Activated naive CD4-positive, alpha-beta T cell treated with Interleukin-2 at 50 U/mL for 16 hours (primary cell): ENCODE measurements around the gene ELOVL4.
A peak's percentile ranks its signal among the peaks of the same experiment; 100 is the strongest.

ENCODE experiments used
- DNase-seq: peaks from one replicate; pipeline ENCODE4 v3.0.0-alpha.2; 2020

Gene ELOVL4

DNA sequence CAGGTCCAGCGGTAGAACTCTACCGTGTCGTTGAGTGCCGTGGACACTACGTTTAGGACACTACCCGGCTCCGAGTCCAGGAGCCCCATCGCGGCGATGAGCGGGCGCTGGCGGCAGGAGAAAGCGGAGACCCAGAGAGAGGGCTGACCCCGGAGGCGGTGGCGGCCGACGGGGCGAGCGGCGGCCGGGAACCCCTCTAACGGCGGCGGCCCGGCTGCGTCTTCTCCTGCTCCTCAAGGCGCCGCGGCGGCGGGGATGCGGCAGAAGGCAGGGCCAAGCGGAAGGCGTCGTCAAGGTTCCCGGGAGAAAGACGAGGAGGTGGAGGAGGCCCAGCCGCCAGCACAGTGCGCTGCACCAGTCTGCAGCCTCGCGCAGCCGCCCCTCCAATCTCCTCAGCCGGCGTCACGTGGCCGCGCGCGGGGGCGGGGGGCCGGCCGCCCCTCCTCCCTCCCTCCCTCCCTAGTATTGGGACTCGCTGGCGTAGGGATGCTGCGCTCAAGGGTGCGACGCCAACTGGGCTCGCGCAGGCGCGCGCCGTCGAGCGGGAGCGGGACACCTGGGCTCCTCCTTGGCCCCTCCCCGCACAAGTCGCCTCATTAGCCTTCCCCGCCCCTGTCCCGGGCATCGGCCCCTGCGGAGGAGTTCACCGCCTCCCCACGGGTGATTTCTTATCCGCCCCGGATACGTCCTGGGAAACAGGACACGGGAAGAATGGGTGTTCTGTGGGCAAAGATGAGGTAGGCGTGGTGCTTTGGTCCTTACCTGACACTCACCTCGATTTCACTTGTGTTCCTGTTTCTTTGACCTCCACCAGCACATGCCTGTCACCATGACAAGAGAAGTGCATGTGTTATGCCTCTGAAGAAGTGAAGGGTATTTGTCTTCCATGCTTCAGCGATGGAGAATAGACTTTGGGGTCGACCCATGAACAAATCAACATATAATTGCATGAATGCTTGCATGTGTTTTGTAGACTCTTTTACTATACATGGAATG lies at the start of gene ELOVL4:
Gene ELOVL4, minus strand, starts transcription at position 363 of the 996 bp plus-strand sequence. Its CDS starts 274 bp downstream, at position 89.
- peak; percentile 76 for DNase-seq

GRCh38 chr6:79993911-79994309 lies 46.6 kb upstream of the ELOVL4 start:
- no peak for DNase-seq

DNA sequence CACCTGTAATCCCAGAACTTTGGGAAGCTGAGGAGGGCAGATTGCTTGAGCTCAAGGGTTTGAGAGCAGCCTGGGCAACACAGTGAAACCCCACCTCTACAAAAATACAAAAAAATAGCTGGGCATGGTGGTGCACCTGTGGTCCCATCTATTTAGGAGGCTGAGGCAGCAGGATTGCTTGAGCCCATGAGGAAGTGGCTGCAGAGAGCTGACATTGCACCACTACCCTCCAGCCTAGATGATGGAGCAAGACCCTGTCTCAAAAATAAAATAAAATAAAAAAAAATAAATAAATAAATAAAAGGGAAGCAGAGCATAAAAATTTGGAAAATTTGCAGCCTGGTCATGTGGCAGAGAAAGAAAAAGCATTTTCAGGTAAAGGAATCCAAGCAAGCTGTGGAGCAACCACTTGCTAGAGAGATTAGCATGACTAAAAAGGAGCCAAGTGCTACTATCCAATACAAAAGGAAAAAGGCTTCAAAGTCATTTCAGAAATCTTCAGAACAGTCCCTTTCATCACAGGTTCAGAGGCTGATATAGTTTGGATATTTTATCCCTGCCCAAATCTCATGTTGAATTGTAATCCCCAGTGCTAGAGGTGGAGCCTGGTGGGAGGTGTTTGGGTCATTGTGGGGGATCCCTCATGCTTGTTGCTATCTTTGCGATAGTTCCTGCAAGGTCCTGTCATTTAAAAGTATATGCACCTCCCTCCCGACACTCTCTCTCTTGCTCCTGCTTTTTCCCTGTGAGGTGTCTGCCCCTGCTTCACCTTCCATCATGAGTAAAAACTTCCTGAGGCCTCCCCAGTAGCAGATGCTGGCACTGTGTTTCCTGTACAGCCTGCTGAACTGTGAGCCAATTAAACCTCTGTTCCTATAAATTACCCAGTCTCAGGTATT lies 45.9 kb upstream of the ELOVL4 start:
- DNase-seq = no peak

GRCh38 chr6:79989641-79990040 lies 42.3 kb upstream of the ELOVL4 start:
- no peak for DNase-seq

- no peak for DNase-seq
Observed at GRCh38 chr6:79985128-79985527, 37.8 kb upstream of the ELOVL4 start.

GRCh38 chr6:79984261-79984660 lies 36.9 kb upstream of the ELOVL4 start:
- peak; percentile 9 for DNase-seq

DNA sequence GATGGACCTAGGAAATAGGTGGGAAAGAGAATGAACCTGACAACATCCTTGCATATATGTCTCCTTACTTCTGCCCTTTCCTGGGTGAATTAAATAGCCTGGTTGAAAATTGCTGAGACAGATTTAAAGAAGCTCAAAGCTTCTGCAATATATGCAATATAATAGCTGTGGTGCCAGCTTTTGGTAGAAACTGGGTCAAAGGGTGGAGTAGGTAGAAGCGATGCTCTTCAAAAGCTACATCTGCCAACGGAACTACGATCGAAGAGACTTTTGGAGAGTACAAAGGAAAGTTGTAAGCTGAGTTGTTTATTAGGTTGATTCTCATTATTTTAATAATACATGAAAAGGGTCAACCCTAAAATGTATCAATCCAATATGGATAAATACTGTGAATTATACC lies 34.3 kb upstream of the ELOVL4 start:
- DNase-seq = no peak

GRCh38 chr6:79971193-79971592 lies 23.8 kb upstream of the ELOVL4 start:
- no peak for DNase-seq

DNA sequence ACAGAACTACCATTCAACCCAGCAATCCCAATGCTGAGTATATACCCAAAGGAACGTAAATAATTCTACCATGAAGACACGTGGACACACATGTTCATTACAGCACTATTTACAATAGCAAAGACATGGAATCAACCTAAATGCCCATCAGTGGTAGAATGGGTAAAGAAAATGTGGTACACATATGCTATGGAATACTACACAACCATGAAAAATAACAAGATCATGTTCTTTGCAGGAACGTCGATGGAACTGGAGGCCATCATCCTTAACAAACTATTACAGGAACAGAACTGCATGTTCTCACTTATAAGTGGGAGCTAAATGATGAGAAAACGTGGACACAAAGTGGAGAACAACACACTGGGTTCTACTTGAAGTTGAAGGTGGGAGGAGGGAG lies 22.4 kb upstream of the ELOVL4 start:
- DNase-seq = no peak

DNA sequence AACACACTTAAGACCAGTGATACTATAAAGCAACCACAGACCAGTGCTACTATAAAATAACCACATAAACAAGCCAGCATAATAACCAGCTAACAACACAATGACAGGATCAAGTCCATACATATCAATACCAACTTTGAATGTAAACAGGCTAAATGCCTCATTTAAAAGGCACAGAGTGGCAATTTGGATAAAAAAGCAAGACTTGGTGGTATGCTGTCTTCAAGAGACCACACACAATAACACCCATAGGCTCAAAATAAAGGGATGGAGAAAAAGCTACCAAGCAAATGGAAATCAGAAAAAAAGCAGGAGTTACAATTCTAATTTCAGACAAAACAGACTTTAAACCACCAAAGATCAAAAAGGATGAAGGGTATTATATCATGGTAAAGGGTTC lies 19.8 kb upstream of the ELOVL4 start:
- DNase-seq = no peak

- peak; percentile 20 for DNase-seq
Observed at GRCh38 chr6:79964607-79965081, 17.3 kb upstream of the ELOVL4 start.

DNA sequence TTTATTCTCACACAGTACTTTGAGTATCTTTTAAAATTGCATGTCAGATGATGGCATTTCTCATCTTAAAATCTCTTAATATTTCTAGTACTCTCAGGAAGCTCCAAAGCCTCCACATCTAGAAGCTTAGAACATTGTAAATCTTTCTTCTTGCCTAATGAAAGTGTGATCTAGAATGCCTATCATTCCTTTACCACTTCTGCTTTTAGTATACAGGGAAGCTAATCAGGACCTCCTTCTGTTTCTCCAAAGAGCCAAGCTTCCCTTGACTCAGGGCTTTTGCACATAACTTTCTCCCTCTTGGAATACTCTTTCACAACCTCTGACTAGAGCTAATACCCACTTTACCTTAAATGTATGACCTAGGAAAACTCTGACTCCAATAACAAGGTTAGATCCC lies 7.5 kb upstream of the ELOVL4 start:
- no peak for DNase-seq

GRCh38 chr6:79949233-79949632 lies 1.9 kb upstream of the ELOVL4 start:
- peak; percentile 39 for DNase-seq

DNA sequence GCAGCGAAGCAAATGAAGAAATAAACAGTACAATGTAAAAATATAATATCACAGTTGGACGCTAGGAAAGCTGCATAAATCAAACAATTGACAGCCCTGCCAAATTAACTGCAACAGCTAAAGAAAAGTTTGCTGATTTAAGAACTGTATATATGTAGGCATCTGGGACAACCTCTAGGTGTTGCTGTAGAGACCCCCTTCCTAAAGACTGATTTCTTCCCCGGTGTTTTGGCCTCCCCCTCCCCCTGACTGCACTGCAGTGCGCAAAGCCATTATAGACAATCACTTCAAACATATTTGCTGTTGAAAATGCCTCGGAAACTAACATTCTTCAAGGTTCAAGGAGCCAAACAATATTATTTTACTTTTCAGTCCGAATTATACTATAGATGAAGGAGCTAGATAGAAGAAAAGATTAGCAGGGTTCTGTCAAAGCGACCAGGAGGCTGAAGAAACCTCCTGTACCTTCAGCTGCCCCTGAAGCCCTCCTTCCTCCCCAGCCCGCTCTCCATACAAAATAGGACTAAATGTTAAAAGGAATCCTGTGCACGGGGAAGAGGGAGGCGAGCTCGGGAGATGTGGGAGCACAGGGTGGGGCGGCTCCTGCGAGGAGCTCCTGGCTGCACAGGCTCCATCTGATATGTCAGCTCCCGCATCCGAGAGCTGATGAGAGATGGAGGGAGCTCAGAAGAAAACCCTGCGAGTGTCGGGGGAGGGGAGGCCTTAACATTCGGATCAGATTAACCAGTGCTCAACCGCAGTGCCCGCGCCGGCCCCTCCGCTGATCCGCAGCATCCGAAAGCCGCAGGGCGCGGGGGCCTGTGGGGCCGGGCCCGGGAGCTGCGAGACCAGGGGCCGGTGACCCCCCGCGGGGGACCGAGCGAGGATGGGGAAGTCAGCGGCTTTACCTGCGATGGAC lies 822 bp downstream of the ELOVL4 start:
- peak; percentile 23 for DNase-seq

- DNase-seq = no peak
Observed at GRCh38 chr6:79943133-79943532, 4.2 kb downstream of the ELOVL4 start.

DNA sequence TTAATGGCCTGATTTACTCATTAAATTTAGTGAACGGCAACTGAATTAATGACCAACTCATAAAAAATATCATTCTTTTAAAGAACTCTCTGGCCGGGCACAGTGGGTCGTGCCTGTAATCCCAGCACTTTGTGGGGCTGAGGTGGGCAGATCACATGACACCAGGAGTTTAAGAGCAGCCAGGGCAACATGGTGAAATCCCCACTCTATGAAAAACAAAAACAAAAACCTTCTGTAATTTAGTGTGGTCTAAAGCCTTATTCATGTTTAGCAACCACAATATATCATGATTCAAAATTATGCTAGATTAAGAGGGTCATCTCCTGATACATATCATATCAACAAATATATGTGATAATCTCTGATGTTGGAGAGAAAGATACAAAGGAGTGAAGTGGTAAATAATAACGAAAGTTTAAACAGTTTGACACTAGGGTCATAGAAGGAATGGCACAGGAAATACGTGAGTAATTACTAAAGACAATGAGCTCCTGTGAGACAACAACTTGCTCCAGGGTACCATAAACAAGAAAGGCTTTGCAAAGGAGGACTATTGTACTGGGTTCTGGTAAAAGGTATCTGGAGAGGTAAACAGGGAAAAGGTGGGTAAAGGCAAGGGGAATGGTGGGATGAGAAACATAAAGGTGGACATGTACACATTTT lies 5.7 kb downstream of the ELOVL4 start:
- DNase-seq = no peak

- no peak for DNase-seq
Observed at GRCh38 chr6:79928478-79928998, 18.8 kb downstream of the ELOVL4 start.

GRCh38 chr6:79927758-79928157 lies 19.6 kb downstream of the ELOVL4 start:
- DNase-seq = no peak

GRCh38 chr6:79923270-79923669 lies 24.1 kb downstream of the ELOVL4 start:
- no peak for DNase-seq

DNA sequence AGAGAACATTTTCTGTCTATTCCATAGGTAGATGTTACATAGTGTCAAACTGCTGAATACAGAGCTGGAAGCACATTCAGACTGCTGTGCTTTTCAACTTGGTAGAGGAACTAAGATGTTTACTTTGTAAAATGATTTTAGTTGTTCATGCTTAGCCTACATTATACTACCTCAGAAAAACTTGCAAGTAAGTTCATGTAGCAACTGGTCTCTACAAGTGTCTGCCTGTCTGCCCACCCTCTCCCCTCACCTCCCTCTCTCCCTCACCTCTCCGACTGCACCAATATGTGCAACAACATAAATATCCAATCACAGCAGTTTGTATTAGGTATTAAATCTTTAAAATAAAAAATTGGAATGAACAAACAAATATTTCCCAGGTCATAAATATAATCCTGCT lies 25.3 kb downstream of the ELOVL4 start:
- no peak for DNase-seq

DNA sequence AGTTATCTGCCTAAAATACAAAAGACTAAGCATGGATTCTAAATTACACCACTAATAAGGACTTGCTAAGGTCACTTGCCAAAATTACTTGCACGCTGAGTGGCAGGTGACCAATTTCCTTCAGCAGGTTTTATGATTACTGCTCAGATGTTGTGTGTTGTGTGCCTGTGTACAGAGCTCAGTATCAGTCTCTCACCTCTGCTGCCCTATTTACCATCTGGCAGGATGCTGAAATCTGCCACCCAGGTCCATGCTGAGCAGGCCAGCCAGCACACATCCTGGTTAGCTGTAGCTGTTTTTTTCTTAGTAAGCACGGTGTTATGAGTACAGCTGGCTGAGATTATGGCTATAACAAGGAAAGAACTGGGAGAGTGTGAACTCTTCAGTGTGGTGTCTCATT lies 34.0 kb downstream of the ELOVL4 start:
- DNase-seq = no peak

- DNase-seq = no peak
Observed at GRCh38 chr6:79911992-79912391, 35.4 kb downstream of the ELOVL4 start.
